ENCODE measurements around the gene TSPAN16.
"Not testable (repeated sequence)": the region's sequence is repeated elsewhere in the genome, so short reads cannot be mapped to it uniquely, and the experiment has no call there.

The TSPAN16 gene

DNA sequence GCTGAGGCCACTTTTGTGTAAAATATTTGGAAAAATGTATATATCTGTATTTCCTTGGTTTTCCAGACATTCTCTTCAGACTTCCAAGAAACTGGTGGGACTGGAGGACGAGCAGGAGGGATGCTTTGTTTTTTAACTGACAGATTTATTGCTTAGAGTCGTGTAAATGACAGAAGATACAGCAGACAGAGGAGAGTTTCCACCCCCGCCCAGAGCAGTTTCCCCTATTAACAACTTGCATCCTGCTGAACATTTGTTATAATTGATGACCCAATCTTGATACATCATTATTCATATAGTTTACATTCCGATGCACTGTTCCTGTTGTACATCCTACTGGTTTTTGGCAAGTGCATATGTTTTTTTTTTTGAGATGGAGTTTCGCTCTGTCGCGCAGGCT is 26.6 kb upstream of the TSPAN16 start:
- no peak for DNase-seq

- no peak for DNase-seq
These were observed 22.7 kb upstream of the TSPAN16 start for GRCh38 chr19:11273296-11273695.

GRCh38 chr19:11273989-11274388 is 22.0 kb upstream of the TSPAN16 start:
- no peak for DNase-seq

DNA sequence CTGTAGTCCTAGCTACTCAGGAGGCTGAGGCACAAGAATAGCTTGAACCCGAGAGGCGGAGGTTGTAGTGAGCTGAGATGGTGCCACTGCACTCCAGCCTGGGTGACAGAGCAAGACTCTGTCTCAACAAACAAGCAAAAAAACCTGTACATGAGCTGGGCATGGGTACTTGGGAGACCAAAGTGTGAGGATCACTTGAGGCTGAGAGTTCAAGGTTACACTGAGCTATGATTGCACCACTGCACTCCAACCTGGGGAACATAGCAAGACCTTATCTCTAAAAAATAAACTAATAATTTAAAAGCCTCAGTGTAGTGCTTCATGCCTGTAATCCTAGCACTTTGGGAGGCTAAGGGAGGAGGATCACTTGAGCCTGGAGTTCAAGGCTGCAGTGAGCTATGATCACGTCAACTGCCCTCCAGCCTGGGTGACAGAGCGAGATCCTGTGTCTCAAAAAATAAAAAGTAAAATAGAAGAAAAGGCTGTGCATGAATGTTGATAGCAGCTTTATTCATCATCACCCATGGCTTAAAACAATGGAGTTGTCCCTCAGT is 21.4 kb upstream of the TSPAN16 start:
- no peak for DNase-seq

DNA sequence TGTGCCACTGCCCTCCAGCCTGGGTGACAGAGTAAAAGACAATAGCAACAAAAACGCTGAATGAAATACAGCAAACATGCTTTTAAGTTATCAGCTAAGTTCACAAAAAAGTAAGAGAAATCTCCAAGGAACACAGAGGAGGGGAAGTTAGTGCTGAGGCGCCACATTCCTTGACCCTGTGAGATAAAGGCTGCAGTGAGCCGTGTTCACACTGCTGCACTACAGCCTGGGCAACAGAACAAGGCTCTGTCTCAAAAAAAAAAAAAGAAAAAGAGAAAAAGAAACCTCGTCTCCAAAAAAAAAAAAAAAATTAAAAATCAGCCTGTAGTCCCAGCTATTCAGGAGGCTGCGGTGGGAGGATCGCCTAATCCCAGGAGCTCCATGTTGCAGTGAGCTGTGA is 17.3 kb upstream of the TSPAN16 start:
- no peak for DNase-seq

GRCh38 chr19:11279505-11280236 is 16.3 kb upstream of the TSPAN16 start:
- peak; percentile 45 for DNase-seq

GRCh38 chr19:11281356-11282049 is 14.5 kb upstream of the TSPAN16 start:
- DNase-seq, result no peak

DNA sequence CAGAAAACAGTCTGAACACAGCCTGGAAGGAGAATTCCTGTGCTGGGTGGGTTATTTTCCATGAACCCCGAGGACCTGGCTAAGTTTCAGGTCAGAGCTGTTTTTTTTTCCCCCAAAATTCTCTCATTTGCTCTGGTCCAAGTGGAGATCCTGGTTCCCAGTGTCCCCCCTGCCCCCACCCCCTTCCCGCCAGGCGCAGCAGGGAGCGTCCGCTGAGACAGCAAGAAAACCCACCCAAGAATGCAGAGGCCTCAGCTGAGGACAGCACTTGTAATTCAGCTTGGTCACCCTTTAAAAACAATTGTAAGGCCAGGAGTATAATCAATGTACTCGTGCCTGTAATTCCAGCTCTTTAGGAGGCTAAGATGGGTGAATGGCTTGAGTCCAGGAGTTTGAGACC is 11.4 kb upstream of the TSPAN16 start:
- DNase-seq, result no peak

- no peak for DNase-seq
These were observed 9.5 kb upstream of the TSPAN16 start for GRCh38 chr19:11286312-11286974.

DNA sequence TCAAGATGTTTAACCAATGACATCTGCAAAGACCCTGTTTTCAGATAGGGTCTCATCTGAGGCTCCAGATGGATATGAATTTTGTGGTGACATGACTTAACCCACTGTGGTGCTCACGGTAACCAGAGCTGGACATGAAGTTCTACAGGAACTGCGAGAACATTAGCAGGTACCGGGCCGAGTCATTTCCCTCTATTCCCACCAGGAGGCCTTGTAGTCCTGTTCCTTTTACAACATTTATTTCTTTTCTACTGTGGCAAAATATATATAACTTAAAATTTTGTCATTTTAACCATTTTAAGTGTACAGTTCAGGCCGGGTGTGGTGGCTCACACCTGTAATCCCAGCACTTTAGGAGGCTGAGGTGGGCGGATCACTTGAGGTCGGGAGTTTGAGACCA is 7.6 kb upstream of the TSPAN16 start:
- no peak for DNase-seq

DNA sequence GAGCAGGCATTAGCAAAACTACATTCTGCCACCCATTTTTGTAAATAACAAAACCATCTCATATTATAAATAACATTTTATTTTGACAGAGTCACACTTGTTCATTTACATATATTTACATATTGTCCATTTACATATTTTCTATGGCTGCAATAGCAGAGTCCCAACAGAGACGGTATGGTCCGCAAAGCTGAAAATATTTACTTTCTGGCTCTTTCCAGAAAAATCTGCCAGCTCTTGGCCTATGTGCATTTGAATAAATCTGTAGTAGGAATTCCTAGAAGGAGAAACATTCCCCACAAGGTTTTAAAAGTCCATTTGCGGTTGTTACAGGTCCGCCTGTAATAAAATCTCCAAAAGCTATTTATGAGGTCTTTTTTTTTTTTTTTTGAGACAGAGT is 5.7 kb upstream of the TSPAN16 start:
- DNase-seq, result no peak

DNA sequence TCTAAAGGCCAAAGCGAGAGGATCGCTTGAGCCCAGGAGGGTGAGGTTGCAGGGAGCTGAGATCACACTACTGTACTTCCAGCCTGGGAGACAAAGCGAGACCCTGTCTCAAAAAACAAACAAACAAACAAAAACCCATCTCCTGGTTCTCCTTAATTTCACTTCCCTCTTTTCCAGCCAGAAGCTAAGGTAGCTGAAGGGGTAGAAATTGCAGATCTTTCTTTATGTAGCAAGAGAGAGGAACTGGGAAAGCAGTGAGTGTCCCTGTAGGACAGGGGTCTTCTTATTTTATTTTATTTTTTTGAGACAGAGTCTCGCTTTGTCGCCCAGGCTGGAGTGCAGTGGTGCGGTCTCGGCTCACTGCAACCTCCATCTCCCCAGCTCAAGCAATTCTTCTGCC is 4.5 kb upstream of the TSPAN16 start:
- no peak for DNase-seq

- no peak for DNase-seq
These were observed 4.0 kb upstream of the TSPAN16 start for GRCh38 chr19:11291991-11292390.

- peak; percentile 83 for DNase-seq
These were observed 2.2 kb upstream of the TSPAN16 start for GRCh38 chr19:11293433-11294389.

- DNase-seq, result no peak
These were observed 780 bp upstream of the TSPAN16 start for GRCh38 chr19:11295180-11295579.

DNA sequence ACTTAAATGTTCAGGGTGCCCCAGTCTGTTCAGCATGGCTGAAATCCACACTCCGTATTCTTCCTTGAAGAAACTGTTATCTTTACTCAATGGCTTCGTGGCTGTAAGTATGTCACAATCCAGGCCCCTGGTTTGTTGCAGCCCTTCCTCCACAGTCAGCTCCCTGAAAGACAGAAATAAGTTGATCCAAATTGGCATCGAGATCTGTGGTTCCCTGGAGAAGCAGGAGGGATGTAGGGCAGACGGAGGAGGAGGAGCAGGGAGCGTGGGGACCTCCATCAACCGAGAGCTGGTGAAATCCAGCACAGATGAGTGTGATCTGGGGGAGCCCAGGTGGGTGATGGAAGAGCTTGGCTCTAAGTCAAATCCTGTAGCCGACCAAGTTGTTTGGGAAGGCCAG is 304 bp downstream of the TSPAN16 start:
- DNase-seq, result no peak

GRCh38 chr19:11299946-11300810 is 4.2 kb downstream of the TSPAN16 start:
- no peak for DNase-seq

DNA sequence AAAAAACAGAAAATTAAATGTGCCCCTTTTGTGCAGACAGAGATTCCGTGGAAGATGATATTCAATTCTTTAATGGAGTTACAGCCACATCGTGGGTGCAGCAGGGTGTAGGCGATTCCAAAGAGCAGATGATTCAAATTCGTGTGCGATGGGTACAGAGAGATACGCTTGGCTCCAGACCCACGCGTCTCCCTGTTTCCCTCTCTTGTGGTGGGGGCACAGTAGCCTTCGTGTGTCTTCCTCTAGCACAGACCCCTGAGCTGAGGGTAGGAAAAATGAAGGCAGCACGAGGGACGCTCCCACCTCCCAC is 4.8 kb downstream of the TSPAN16 start:
- DNase-seq, result no peak

- DNase-seq, result no peak
These were observed 9.0 kb downstream of the TSPAN16 start for GRCh38 chr19:11304936-11305335.

- DNase-seq, result no peak
These were observed 10.4 kb downstream of the TSPAN16 start for GRCh38 chr19:11306337-11306736.

- DNase-seq, result not testable (repeated sequence)
These were observed 24.5 kb downstream of the TSPAN16 start for GRCh38 chr19:11320278-11320995.
